GM18499 (cell line): ENCODE measurements around the gene LAMA3.

Experiments used
- ATAC-seq: cut with Tn5 transposase; IDR thresholded peaks from one replicate; pipeline ENCODE4 v1.9.1; 2021; ENCODE audit warnings: moderate number of reproducible peaks; ENCODE audit not compliant: insufficient read depth, unreplicated experiment

Gene LAMA3

DNA sequence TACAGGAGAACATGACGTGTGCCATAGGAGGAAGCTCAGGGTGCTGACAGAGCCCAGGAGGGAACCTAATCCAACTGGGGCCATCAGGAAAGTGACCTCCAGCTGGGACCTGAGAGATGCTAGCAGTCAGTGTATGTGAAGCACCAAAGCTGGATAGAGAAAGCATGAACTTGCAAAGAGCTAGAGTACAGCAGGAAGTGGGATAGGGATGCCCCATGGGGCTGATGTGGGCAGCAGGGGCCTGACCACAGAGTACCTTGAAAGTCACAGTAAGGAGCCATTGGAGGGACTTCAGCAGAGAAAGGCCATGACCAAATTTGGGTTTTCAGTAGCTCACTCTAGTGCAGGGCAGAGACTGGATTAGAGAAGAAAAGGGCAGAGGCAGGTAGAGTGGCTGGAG lies 233.7 kb downstream of the LAMA3 start:
- ATAC-seq = no peak

GRCh38 chr18:23924813-23925212 lies 235.6 kb downstream of the LAMA3 start:
- ATAC-seq = no peak

DNA sequence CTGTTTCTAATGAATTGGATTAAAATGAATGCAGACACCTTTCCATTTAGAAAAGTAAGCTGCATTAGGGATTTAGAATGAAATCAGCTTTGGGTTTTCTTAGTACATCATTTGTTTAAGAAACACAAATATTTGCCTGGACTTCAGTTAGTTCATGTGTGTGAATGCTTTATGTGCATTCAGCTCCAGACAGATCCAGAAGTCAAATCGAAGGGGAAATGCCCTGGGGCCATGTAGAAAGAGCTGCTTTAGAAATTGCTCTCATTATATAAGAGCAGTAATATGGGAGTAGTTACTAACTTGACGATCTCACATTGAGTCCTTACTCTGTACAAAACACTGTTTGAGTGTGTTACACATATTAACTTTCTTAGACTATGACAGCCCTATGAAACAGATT lies 237.3 kb downstream of the LAMA3 start:
- ATAC-seq = no peak

GRCh38 chr18:23927821-23928746 lies 238.8 kb downstream of the LAMA3 start:
- no peak for ATAC-seq

- no peak for ATAC-seq
Observed at GRCh38 chr18:23929362-23929930, 240.2 kb downstream of the LAMA3 start.

DNA sequence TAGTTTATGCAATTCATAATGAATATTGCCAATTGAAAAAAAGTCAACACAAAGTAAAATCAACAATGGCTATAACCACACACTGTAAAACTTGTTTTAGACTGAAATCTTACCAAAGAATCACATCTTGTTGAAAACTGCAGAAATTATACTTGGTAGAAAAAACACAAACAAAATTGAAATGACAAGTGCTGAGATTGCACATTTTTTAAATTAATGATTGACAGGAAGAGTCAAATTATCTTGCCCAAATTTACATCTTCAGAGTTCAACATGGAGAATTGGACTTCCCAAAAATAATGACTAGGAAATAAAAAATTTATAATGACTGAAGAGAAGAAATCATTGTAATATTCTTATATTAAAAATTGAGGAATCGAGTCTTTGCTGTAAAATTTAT lies 240.7 kb downstream of the LAMA3 start:
- ATAC-seq = no peak

DNA sequence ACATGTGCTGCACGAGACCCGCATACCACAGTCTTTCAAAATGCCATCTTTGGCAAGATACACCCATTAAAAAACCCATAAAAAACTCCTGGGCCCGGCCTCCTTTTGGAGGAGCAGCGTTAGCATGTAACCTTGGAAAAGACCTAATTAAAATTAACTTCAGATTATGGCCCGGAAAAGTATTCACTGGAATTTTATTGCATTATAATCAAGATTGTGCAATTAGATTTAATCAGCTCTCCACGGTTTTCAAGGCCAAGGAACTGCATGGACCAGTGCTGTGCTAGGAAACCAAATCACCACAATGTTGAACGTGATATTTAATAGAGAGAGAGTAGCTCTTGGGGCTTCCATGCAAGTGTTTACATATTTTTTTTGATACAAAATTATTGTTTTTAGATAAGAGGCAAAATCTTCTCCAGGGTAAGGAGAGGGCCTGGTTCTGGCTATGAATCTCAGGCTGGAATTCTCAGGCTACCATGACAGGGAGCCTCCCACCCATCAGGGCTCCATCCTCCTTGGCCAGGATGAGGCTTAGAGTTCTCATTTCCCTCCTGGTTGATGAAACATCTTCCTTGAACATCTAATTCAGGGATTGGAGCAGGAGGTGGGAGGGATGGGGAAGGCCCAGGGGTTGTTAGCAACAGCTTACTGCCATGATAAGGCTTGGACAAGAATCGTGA lies 243.3 kb downstream of the LAMA3 start:
- no peak for ATAC-seq

DNA sequence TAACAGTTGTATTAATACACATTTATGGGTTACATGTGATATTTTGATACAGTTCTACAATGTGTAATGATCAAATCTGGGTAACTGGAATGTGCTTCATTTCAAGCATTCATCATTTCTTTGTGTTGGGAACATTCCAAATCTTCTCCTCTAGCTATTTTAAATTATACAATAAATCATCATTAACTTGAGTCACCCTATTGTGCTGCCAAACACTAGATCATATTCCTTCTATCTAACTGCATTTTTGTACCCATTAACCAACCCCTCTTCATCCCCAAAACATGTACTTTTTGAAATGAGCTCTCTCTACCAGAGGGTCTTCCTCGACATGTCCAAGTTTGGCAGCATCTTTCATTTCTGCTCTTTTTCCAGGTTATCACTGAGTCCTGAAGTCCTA lies 244.2 kb downstream of the LAMA3 start:
- ATAC-seq = no peak

DNA sequence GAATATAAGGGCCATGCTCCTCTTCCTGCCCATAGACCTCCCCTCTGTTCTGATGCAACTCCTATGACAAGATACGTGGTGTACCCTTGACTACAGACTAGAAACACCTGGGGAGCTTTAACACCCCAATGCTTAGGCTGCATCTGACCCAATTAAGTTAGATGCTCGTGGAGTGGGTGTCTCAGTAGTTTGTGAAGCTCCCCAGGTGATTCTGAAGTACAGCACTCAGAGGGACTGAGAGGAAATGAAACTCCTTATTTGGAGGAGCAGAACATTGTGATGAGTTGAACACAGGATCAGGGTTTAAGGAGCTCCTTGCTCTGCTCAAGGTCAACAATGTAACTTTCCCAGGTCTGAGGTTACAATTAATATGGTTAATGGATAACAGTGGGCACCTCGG lies 245.0 kb downstream of the LAMA3 start:
- no peak for ATAC-seq

- no peak for ATAC-seq
Observed at GRCh38 chr18:23934863-23935262, 245.6 kb downstream of the LAMA3 start.

- ATAC-seq = no peak
Observed at GRCh38 chr18:23935804-23936203, 246.6 kb downstream of the LAMA3 start.

- no peak for ATAC-seq
Observed at GRCh38 chr18:23936381-23936958, 247.2 kb downstream of the LAMA3 start.

- ATAC-seq = no peak
Observed at GRCh38 chr18:23938043-23938756, 248.9 kb downstream of the LAMA3 start.

- ATAC-seq = no peak
Observed at GRCh38 chr18:23938901-23939341, 249.7 kb downstream of the LAMA3 start.

GRCh38 chr18:23939366-23939765 lies 250.1 kb downstream of the LAMA3 start:
- ATAC-seq = no peak

GRCh38 chr18:23939896-23940295 lies 250.6 kb downstream of the LAMA3 start:
- no peak for ATAC-seq

- no peak for ATAC-seq
Observed at GRCh38 chr18:23941791-23942190, 252.5 kb downstream of the LAMA3 start.

DNA sequence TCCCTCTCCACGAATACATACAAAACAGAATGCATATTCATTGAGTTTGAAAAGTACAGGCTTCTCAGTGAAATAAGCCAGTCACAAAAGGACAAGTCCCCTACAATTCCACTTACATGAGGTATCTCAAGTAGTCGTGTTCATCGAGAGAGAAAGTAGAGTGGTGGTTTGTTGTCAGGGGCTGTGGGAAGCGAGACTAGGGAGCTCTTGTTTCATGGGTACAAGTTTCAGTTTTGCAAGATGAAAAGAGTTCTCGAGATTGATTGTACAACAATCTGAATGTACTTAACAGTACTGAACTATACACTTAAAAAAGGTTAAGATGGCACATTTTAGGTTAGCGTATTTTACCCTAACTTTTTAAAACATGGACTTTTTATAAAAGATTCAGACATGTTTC lies 253.9 kb downstream of the LAMA3 start:
- ATAC-seq = peak; percentile 74

- ATAC-seq = no peak
Observed at GRCh38 chr18:23943903-23944624, 254.8 kb downstream of the LAMA3 start.
